GM12892 (cell line): ENCODE results near the gene IL1A.

Source experiments
- POLR2A ChIP-seq: IDR thresholded peaks from 2 replicates; pipeline ENCODE4 v1.6.1; 2011; ENCODE audit warnings: low read depth, low read length, control low read depth
- POLR2AphosphoS5 ChIP-seq: IDR thresholded peaks from 2 replicates; pipeline ENCODE4 v1.6.1; 2011; ENCODE audit warnings: low read depth, low read length, control low read depth

GRCh38 chr2:112812318-112813267 lies 28.3 kb upstream of the IL1A start:
- TF ChIP-seq POLR2A = no peak
- TF ChIP-seq POLR2AphosphoS5 = no peak
